GM19438 (cell line): ENCODE results near the gene RANBP17.

ENCODE experiments used
- ATAC-seq: cut with Tn5 transposase; IDR thresholded peaks from one replicate; pipeline ENCODE4 v1.9.1; 2021; ENCODE audit warnings: low read depth; ENCODE audit not compliant: unreplicated experiment

Gene RANBP17

DNA sequence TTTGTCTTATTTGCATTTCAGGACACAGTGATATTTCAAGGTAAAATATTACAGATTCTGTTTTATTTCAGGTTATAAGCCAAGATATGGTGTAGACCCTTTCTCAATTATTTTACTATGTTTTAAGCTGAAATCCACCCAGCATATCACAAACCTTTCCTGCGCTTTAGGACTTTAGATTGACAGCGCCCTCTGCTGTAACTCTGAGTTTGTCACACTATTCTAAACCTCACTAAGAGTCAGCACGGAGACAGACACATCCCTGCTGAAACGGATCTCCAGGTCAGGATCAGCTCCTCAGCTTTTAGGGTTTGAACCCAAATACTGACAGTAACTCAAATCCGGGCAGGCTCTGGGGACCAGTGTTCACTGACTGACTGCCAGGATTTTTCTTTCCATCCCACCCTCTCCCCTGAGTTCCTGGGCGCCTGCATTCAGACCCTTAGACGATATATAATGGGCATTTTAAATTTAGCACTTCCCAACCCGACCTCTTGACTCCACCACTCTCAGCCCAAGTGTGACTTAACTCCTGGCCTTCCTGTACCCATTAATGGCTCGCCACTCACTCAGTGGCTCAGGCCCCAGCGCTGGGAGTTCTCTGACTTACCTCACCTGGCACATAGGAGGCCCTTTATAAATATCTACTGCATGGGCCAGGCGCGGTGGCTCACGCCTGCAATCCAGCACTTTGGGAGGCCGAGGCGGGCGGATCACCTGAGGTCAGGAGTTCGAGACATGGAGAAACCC is 480.7 kb downstream of the RANBP17 start:
- ATAC-seq = peak; percentile 72

- no peak for ATAC-seq
Measured at GRCh38 chr5:171344936-171345608, 483.3 kb downstream of the RANBP17 start.
